GM12801 (cell line): ENCODE results near the gene NR3C2.

Experiments
- TF ChIP-seq, protein P1 (sequence below): IDR thresholded peaks from one replicate; pipeline ENCODE4 v1.5.1; 2011; ENCODE audit warnings: control low read depth; ENCODE audit not compliant: insufficient read length; ENCODE audit errors: extremely low read depth

The NR3C2 gene

DNA sequence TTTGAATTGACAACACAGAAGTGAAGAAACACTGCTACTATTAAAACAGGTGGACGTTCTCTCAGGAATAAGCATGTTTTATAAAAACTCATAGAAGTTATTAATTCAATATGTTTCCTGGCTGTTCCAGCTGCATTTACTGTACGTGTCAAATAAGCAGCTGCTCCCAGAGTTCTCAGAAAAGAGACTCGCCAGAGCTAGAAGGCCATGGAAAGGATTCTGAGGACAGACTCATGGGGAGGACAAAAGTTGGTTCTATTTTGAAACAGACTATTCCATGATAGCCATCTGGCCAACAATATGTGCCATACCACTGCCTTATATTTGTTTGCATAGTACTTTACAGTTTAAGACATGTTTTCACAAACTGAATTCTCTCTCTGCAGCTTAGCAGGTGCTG, 136.5 kb downstream of the NR3C2 start:
- TF ChIP-seq, protein P1, sequence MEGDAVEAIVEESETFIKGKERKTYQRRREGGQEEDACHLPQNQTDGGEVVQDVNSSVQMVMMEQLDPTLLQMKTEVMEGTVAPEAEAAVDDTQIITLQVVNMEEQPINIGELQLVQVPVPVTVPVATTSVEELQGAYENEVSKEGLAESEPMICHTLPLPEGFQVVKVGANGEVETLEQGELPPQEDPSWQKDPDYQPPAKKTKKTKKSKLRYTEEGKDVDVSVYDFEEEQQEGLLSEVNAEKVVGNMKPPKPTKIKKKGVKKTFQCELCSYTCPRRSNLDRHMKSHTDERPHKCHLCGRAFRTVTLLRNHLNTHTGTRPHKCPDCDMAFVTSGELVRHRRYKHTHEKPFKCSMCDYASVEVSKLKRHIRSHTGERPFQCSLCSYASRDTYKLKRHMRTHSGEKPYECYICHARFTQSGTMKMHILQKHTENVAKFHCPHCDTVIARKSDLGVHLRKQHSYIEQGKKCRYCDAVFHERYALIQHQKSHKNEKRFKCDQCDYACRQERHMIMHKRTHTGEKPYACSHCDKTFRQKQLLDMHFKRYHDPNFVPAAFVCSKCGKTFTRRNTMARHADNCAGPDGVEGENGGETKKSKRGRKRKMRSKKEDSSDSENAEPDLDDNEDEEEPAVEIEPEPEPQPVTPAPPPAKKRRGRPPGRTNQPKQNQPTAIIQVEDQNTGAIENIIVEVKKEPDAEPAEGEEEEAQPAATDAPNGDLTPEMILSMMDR, result no peak

DNA sequence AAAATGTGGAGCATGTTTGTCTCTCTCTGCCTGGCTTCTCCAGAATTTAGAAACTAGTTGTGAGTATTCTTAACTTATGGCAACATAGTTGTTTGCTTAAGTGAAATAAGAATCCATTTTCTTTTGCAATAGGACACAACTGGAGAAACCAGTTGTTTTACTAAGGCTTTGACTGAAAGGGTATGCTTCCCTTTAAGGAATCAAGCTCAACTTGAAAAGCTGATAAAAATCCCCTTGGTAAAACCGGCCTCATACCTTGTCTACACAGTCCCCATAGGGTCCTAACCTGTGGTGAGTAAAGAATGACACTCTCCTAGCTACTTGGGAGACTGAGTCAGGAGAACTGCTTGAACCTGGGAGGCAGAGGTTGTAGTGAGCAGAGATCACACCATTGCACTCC, 139.8 kb downstream of the NR3C2 start:
- TF ChIP-seq, protein P1, result no peak

DNA sequence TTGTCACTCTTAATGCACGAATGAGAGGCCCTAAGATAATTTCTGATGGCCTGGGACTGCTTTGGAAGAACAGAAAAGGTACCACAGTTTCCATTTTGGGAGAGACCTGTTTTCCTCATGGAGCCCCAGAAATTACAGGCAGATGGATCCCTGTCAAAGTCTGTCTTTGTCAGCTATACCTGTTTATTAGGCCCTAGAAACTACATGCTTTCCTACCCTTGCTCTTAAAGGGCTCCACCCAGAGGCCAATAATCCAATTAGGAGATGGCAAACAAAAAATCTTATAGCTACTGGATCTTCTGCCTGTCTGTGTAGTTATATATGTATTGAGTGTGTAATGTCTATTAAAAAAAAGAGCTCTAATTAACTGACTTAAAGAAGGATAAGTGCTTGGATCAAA, 141.3 kb downstream of the NR3C2 start:
- TF ChIP-seq, protein P1, result no peak

DNA sequence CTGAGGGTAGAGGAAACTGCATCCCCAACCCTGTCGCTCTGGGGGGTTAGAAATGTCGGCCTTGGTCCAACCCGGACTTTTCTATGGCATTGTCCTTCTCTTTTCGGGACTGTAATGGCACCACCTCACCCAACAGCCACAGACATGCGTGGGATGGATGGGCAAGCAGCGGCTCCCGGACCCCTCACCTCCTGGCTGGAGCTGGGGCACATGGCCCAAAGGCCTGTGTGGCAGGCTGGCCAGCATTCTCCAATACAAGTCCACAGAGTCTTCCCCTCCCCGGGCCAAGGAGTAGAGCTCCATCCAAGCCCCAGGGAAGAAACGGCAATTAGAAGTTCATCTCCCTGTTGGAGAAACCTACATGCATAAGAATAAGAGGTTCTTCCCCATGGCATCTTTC, 142.9 kb downstream of the NR3C2 start:
- TF ChIP-seq, protein P1, result no peak

DNA sequence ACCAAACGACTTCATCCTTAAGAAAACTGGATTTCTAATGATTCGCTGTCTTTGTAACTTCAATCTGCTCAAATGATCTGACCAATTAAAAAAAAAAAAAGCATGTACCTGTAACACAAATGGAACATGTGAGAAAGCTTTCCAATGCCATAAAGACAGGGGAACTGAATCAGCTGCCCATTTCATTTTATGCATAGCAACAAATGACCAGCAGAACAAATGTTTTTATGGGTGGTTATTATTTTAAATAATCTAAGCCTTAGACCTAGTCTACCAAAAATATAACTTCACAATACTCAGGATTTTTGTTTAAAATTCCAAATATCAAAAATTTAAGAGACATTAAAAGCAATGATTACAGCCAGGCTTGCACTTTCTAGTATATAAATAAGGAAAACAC, 145.7 kb downstream of the NR3C2 start:
- TF ChIP-seq, protein P1, result no peak

DNA sequence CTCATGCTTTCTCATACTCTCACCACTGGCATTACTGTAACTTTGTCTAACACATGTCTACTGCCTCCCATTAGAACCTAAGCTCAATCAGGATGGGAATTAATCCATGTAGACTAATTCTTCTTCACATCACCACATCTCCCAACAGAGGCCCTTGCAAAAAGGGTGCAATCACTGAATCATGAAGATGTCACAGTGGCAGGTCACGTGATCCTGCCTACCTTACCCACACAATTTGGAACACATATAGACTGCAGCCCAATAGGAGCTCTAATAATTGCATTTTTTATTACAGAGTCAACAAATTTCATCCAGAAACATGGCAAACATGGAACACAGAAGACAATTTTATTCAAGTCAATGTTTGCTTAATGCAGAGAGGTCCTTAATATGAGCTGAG, 146.6 kb downstream of the NR3C2 start:
- TF ChIP-seq, protein P1, result no peak

DNA sequence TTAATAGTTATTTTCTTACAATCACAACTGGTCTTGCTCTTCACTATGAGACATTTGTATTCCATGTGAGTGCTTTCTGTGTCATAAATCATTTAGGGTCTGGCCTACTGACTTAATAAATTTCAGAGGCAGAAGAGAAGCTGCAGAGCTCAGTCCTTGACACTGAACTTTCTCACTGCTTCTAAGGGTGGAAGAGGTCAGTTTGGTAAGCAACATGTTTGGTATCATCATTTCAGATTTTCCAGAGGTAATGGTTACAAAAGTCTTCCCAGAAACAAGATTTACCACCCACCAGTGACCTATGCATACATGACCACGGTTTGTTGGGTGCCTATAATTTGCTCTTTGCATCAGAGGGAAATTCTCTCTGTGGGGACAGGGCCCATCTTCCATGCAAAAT, 148.6 kb downstream of the NR3C2 start:
- TF ChIP-seq, protein P1, result no peak

DNA sequence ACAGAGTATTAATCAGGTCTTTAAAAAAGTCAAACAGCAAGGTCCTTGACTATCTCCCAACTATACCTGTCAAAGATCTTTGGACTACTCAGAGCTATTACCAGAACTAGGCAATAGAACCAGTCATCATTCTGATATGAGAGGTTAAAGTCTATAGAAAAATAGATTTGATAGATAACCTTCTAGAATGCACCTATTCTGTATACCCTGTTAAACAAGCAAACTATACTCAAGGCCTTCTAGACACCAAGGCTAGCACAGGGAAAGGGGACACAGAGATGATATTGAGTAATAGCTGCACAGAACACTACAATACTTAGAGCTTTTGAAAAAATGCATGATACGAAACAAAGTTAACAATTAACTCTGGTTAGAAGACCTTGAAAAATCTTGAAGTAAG, 149.5 kb downstream of the NR3C2 start:
- TF ChIP-seq, protein P1, result no peak
